ENCODE results near the gene SORCS1.

The SORCS1 gene

DNA sequence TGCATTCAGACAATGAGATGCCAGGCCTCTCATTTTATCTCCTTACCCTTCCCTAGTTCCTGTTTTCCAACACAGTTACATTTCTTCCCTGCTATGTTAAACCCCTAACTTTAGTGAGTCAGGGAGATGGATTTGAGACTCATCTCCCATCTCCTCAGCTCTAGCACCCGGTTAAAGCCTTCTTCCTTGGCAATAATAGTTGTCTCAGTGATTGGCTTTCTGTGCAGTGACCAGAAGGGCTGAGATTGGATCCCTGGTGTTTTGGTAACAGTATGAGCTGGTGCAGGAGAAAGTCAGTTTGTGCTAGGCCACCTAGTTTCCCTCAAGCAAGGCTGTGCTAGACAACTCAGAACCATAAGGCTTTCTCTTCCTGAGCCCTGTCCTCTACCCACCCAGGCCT lies 212.5 kb downstream of the SORCS1 start:
- H3K4me3 ChIP-seq (ENCODE audit: low read length): no peak overlapping the region
- TF ChIP-seq, protein P1, sequence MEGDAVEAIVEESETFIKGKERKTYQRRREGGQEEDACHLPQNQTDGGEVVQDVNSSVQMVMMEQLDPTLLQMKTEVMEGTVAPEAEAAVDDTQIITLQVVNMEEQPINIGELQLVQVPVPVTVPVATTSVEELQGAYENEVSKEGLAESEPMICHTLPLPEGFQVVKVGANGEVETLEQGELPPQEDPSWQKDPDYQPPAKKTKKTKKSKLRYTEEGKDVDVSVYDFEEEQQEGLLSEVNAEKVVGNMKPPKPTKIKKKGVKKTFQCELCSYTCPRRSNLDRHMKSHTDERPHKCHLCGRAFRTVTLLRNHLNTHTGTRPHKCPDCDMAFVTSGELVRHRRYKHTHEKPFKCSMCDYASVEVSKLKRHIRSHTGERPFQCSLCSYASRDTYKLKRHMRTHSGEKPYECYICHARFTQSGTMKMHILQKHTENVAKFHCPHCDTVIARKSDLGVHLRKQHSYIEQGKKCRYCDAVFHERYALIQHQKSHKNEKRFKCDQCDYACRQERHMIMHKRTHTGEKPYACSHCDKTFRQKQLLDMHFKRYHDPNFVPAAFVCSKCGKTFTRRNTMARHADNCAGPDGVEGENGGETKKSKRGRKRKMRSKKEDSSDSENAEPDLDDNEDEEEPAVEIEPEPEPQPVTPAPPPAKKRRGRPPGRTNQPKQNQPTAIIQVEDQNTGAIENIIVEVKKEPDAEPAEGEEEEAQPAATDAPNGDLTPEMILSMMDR (conservative IDR thresholded peaks at IDR 0.05; ENCODE audit: low read depth, low read length): no peak
- no peak for DNase-seq (ENCODE audit: low read depth)

DNA sequence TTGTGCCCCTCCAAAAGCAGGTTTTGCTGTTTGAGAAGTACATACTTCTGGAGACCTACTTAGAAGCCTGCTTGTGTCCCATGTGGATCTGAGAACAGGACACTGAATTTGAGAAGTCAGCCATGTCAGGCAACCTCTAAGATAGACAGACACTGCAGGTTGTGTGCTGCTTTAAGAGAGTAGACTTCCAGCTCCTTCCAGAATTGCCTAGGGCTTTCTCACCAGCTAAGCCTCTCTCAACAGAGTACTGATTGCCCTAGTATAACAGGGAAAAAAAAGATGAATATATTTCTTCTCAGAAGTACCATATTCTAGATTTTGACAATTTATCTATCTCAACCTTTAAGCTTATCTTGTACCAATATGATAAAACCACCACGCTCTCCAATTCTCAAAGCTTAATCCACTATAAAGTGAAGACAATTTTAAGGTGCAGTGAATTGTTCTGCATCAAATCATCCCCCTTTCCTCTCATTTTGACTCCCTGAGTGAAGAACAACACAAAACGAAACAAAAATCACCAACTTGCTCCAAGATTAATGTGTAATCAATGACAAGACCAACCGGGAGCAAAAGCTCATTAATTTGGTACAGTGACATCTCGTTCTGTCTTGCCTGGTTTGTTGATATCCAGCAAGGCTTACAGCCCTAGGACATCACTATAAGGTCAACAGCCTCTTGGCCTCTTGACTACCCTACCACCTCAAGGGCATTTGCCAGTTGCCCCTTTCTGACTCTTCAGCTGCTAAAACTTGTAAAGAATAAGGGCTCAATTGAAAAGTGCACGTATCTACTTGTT lies 214.6 kb downstream of the SORCS1 start:
- H3K4me3 ChIP-seq (ENCODE audit: low read length): no peak overlapping the region
- no peak for DNase-seq (ENCODE audit: low read depth)
- TF ChIP-seq, protein P1 (conservative IDR thresholded peaks at IDR 0.05; ENCODE audit: low read depth, low read length): no peak

DNA sequence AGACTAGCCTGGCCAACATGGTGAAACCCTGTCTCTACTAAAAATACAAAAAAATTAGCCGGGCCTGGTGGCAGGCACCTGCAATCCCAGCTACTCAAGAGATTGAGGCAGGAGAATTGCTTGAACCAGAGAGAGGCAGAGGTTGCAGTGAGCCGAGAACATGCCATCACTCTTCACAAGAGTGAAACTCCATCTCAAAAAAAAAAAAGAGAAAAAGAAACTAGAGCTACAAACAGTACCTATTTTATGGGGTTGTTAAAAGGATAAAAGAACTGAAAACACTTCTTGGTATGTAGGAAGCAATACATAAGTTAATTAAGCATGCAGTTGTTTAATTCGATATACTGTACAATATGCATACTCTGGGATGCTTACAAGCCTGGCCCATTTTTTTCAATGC lies 216.9 kb downstream of the SORCS1 start:
- no peak for DNase-seq (ENCODE audit: low read depth)
- H3K4me3 ChIP-seq (ENCODE audit: low read length): no peak overlapping the region
- TF ChIP-seq, protein P1 (conservative IDR thresholded peaks at IDR 0.05; ENCODE audit: low read depth, low read length): no peak

DNA sequence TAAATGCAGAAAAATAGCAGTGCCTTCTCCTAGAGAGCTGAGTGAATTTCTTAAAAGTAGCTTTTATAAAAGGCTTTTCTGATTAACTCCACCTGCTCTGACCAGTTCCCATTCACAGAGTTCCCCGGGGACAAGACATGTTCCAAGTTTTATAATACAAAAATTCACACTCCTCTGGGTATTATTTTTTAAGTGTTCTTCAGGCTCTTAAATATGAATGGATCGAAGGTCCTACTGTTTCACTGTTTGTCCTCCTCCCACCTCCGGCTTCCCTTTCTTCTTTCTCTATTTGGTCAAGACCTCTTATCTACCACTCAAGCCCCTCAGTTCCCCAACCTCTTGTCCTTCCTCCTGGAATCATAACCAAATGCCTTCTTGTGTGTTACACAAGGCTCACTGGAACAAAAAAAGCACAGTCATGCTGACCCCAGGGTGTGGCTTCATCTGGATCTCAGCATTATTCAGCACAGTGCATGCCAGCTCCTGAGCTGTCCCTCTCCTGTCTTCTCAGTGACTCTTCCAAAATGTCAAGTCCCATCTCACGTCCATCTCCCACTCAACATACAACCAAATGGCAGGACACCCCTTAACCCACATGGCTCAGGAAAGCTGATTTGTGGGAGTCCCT lies 222.4 kb downstream of the SORCS1 start:
- TF ChIP-seq, protein P1 (conservative IDR thresholded peaks at IDR 0.05; ENCODE audit: low read depth, low read length): no peak
- no peak overlapping the region for H3K4me3 ChIP-seq (ENCODE audit: low read length)
- no peak for DNase-seq (ENCODE audit: low read depth)

DNA sequence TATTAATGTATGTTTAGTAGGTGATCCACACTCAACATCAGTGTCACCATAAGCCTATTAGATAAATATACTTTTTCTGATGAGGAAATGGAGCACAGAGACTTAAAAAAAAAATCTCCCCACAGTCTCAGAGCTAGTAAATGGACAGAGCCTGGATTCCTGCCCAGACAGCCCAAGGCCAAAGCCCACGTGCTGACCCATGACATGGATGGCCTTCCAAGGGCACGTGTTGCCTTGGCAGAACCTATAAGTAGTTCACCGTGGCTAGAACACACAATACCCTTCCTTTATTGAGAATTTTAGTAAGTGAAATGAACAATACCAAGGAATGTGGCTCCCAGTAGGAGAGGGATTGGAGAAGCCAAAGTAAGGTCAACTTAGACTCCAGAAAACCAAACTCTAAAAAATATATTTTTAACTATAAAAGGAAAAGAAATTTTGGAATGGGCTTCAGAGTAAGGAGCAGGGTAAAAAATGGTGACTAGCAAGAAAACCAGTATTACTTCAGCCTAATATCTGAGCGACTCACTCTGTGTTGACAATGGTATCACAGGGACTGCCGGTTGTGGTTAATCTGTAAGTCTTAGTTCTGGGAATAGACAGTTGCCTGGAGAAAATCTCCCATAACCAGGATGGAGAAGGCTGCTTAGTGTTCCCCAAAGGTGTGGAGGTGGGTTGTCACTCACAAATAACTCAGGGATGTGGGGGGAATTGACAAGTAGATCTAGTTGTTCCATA lies 223.0 kb downstream of the SORCS1 start:
- DNase-seq (ENCODE audit: low read depth): no peak
- TF ChIP-seq, protein P1 (conservative IDR thresholded peaks at IDR 0.05; ENCODE audit: low read depth, low read length): no peak

DNA sequence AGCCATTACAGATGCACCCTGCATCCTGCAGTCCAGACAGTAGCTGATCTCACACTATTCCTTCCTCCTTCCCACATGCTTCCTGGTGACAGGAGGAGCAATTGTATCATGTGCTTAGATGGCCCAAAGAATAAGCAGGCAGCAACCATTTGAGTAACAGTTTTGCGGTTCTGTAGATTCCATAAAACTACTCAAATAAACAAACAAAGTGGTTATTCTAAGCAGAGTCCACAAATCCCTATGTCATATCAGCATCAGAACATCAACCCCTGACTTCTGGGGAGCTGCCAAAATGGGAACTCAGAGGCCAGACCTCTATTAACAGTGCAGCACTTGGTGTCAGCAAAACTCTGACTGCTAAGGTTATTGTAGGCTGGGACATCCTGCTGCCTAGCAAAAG lies 226.0 kb downstream of the SORCS1 start:
- no peak for DNase-seq (ENCODE audit: low read depth)
- no peak overlapping the region for H3K4me3 ChIP-seq (ENCODE audit: low read length)
- TF ChIP-seq, protein P1 (conservative IDR thresholded peaks at IDR 0.05; ENCODE audit: low read depth, low read length): no peak

More for the DNA sequence above, 223.0 kb downstream of the SORCS1 start:
- no peak overlapping the region for H3K4me3 ChIP-seq (ENCODE audit: low read length)

Data from retinal pigment epithelial cell (primary cell).